HK-2 (cell line): ENCODE results near the gene RNASEL.

Source experiments
- DNase-seq: peaks from one replicate; pipeline ENCODE4 v3.0.0-alpha.2; 2018; ENCODE audit not compliant: unreplicated experiment

The RNASEL gene

DNA sequence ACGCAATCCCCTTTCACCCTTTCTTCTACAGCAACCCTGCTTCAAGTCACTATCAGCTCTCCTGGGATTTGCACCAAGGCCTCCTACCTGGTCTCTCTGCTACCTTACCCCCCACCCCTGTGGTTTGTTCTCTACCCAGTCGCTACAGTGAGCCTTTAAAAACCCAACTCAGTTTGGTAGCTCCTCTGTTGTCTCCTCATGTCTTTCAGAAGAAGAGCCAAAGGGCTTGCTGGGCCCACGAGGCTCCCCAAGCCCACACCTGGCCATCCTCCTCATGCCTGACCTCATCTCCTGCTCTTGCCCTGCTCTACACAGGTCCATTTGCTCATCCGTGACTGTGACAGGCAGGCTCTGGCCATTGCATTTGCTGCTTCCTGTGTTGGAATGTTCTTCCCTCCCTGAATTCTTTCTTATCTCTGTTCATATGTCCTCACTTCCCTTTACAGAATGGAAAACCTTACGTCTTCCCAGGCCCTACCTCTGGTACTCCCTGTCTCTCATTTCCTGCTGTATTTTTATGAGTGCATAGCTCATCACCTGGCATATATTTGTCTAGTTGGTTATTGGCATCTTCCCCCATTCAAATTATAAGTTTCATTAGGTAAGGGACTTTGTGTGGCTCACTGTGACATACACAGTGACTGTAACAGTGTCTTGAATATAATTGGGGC lies 11.8 kb upstream of the RNASEL start:
- DNase-seq: no peak

- DNase-seq: no peak
These were observed 11.1 kb upstream of the RNASEL start for GRCh38 chr1:182600036-182600713.

DNA sequence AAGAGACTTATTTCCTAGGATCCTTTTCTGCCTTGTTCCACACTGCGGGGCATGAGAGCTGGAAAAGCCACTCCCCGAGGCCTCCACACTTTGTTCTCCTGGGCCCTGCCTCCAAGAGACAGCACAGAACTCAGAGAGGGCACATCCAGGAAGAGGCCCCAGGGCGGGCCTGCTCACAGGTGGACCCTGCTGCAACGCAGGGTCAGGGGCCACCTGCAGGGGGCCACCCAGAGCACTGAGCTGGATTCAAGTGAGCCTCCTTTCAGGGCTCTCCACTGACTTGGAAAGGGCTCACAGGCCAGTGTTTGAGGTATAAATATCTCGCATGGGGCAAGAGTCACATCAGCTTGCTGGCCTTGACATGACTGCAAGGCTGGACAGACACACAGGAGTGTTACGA lies 10.3 kb upstream of the RNASEL start:
- no peak for DNase-seq

DNA sequence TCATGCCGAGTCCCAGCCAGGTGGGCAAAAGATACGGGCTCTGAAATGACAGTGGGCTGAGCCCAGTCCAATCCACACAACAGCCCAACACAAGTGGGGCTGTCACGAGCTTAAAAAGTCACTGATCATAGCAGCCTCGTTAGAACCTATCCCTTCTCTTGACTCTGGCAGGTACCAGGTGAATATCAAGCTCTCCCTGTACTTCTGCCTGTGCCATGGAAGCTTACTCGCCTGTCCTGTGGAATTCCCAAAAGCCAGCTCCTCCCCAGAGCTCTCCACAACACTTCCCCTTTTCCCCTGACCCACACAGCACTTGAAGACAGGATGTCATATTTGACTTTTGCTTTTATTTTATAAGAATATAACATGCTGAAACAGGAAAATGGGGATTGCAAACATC lies 9.2 kb upstream of the RNASEL start:
- no peak for DNase-seq

- DNase-seq: no peak
These were observed 7.9 kb upstream of the RNASEL start for GRCh38 chr1:182596934-182597333.

DNA sequence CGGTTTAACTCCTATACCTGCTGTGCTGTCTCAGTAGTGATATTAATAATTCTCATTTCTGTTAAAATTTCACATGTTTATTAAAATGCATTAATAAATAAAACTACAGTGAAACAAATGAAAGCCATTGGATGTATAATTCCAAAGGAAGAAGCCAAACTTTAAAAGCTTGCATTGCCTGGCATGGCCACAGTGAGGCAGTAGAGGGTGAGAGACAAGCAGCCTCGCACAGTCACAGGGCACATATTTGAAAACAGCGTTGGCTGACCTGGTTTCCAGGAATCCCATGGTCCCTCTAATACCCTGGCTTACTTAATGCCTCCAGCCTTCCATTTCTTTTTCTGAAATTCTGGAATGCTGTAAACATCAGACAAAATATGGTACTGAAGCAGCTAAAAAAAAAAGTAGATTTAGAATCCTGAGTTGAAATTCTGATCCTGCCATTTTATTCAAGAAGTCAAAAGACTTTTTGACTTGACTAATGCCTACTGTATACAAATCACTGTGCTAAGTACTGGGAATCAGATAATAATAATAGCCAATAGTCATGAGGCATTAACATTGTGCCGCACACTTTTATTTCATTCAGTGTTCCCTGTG lies 6.7 kb upstream of the RNASEL start:
- peak; percentile 49 for DNase-seq

DNA sequence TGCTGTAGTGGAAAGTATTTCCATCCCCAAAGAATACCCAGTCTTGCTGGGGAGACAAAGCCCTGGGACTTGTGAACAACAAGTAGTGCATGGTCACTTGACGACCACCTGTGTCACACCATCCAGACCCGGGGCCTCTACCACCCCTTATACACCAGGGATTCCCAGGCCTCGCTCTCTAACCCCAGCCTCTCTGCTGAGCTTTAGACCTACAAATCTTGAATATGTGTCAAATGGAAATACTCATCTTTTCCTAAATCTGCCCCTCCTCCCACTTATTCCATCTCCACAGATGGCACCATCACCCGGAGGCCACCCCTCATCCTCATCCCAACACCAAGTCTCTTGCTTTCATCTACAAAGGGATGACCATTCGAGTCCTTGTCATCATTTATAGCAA lies 875 bp upstream of the RNASEL start:
- no peak for DNase-seq

GRCh38 chr1:182589520-182589919 lies 464 bp upstream of the RNASEL start:
- DNase-seq: no peak

DNA sequence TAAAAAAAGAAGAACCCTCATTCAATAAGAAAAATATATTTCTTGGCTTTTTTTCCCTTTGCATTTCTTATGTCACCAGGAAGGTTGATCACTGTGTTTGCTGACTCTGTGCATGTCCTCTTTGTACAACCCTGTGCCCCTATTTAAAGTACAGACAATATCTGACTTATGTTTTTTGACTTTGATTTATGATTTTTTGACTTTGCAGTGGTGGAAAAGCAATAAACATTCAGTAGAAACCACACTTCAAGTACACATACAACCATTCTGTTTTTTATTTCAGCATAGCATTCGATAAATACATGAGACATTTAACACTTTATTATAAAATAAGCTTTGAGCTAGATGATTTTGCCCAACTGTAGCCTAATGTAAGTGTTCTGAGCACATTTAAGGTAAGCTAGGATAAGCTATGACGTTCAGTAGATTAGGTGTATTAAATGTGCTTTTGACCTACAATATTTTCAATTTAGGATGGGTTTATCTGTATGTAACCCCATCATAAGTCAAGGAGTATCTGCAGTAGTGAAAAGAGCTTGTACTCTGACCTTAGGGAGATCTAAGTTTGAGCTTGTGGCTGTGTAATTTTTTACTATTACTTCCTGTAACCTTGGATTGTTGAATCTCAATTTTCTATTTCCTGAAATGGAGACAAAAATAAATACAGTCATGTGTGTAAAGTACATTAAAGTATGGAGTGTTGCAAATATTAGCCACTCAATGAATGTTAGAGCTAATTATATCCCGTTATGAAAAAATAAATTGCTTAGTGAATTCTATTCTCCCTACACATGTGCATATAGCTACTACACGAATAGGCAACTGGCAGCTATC lies 1.2 kb downstream of the RNASEL start:
- DNase-seq: no peak

DNA sequence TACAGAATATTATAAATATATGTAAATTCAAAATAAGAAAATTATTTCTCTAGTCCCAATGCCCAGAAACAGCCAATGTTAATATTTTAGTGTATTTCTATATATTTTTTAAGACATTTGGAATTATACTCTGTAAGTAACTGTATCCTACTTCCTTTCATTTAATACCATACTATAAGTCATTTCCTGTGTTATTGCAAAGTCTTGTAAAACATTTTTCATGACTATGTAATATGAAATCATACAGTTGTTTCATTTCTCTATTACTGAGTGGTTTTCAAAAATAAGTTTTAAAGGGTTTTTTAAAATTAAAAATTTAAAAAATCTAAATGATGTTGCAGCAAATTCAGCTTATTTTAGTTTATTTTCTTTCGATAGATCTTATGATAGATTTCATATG lies 2.0 kb downstream of the RNASEL start:
- DNase-seq: no peak

DNA sequence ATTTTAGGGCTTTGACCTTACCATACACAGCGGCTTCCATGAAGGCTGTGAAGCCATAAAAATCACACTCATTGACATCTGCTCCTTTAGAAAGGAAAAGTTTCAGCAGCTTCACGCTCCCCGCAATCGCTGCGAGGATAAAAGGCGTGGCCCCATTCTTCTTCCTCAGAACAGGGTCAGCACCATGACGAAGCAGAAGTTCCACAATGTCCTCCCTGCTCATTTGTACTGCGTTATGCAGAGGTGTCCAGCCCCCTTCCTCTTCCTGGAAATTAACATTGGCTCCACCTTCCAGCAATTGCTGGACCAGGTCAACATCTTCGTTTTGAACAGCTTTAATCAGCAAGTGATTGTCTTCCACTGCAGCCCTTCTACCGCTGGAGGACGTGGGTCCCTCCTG lies 2.7 kb downstream of the RNASEL start:
- DNase-seq: no peak

GRCh38 chr1:182584746-182585145 lies 4.3 kb downstream of the RNASEL start:
- DNase-seq: no peak

- no peak for DNase-seq
These were observed 8.3 kb downstream of the RNASEL start for GRCh38 chr1:182580736-182581135.

DNA sequence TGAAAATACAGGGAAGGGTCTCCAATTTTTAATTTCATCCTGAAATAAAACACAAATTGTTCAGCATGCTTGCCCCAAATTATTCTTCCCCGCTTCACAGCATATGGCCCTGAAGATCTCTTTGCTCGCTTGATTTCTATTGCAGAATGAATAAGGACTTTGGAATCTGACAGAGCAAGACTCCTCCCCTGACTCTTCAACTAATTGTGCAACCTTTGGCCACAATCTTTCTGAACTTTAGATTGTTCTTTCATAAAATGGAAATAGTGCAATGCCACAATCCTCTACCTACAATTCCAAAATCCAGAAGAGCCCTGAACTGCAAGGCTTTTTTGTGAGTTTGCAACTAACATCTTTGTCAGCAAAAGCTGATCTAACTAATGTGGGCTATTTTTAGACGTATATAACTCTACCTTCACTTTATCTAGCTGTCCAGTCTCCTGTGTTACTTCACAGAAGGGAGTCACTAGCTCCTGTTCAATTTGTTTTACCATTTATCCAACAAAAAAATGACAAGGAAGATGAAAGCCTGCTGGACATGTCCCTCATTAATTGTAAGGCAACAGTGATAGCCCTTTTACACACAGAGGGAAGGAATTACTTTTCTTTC lies 13.4 kb downstream of the RNASEL start:
- DNase-seq: no peak

- DNase-seq: no peak
These were observed 14.9 kb downstream of the RNASEL start for GRCh38 chr1:182574156-182574555.

DNA sequence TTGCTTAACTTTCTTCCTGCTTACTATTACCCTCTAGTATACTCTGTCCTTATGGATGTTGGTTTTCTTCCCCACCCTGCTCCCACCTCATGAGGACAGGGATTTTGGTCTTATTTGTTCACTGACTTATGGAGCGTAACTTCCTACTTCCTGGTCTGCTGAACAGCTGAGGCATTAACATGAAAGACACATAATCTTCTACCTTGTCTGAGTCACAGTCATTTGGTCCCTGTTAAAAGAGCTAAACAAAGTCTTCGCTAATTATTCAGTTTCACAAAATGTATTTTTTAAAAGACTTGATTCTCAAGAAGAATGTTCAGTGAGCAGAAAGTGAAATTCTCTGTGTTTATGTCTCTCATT lies 18.5 kb downstream of the RNASEL start:
- DNase-seq: no peak

GRCh38 chr1:182569939-182570610 lies 19.0 kb downstream of the RNASEL start:
- no peak for DNase-seq

DNA sequence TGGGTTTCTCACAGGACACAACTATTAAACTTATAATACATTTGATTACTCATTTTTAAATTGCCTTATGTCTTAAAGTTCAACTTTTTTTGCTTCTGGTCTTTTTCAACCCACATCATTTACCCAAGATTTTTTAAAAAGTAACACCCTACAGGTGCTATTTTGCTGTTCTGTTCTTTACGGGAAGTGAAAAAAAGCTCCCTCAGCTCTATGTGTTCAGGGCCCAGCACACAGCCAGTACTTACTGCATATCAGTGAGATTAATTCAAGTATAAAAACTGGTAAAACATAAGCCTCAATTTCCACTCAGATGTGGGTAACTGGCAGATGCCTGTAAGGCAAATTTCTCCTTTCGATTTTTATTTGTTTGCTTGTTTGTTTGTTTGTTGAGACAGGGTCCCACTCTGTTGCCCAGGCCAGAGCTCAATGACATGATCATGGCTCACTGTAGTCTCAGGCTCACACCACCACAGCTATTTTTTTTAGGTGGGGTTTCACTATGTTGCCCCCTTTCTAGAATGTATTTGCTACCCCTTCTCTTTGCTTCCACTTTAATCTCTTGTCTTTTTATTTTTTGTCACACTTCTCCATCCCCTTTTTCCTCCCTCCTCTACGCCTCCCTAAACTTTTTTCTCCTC lies 20.3 kb downstream of the RNASEL start:
- DNase-seq: no peak

- no peak for DNase-seq
These were observed 21.4 kb downstream of the RNASEL start for GRCh38 chr1:182567629-182568028.

- no peak for DNase-seq
These were observed 23.5 kb downstream of the RNASEL start for GRCh38 chr1:182565537-182565936.

- DNase-seq: no peak
These were observed 24.6 kb downstream of the RNASEL start for GRCh38 chr1:182564406-182565004.
